ENCODE measurements around the gene ALDH2. TPM values are rescaled to one million over a fixed set of nuclear protein-coding genes. Genes with fewer than 3 reads are reported as not detected.
"Not testable (repeated sequence)": the region's sequence is repeated elsewhere in the genome, so short reads cannot be mapped to it uniquely, and the experiment has no call there.

Gene ALDH2
- total RNA-seq, 2 experiments from 2014 or later = 0.25 to 1.3 TPM

DNA sequence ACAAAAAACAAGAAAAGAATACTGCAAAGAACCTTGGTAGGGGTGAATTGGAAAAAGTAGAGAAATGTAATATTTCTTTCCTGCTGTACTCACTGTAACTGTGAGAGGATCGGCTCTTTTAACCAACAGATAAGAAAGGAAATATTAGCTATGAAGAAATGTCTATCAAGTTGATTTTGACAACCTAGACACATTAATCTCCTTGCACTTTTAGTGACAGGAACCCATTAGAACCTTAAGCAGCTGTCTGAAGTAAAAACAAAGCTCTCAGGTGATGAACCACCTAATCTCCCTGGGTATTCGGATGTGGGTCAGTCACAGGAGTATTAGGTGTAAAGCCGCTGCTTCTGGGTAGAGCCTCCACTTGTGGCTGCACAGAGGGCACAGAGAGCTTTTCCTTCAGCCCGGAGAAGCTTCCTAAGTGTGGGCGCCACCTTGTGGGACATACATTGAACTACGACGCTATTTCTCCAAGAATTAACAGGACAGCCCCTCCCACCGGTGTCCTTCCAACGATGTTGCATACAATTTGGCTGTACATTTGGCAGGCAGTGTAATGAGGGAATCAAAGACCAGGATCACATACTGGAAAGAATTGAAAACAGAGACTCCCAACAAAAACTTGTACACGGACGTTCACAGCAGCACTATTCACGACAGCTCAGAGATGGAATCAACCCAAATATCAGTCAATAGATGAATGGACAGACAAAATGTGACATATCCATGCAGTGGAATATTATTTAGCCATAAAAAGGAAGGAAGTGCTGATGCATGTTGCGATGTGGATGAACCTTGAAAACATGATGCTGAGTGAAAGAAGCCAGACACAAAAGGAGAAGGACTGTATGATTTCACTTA, 46.4 kb downstream of the ALDH2 start:
- ChIA-PET CTCF (interaction anchor here (0.6 to 2.1 kb wide), 29 partner anchors 8 to 574 kb away, joined by 3 to 18 read pairs (median 4); partner anchors contain the start of genes ACAD10, BRAP and MAPKAPK5), POLR2A (interaction anchor here (1.1 to 1.8 kb wide), 2 partner anchors 28 to 127 kb away, joined by 6 to 13 read pairs; partner anchors contain the start of genes ACAD10, BRAP and MAPKAPK5)
- no peaks in the 10 kb centered on the region for H3K9me3 Mint-ChIP-seq
- no peak overlapping the region for H3K4me3 Mint-ChIP-seq
- peak; percentile 70 for DNase-seq
- H3K4me1 Mint-ChIP-seq = peaks cover 11% of the 10 kb centered on the region
- H3K27me3 Mint-ChIP-seq = peaks cover 9% of the 10 kb centered on the region
- no peaks in the 10 kb centered on the region for H3K36me3 Mint-ChIP-seq (ENCODE audit: low read depth)
- no peak overlapping the region for H3K27ac Mint-ChIP-seq

DNA sequence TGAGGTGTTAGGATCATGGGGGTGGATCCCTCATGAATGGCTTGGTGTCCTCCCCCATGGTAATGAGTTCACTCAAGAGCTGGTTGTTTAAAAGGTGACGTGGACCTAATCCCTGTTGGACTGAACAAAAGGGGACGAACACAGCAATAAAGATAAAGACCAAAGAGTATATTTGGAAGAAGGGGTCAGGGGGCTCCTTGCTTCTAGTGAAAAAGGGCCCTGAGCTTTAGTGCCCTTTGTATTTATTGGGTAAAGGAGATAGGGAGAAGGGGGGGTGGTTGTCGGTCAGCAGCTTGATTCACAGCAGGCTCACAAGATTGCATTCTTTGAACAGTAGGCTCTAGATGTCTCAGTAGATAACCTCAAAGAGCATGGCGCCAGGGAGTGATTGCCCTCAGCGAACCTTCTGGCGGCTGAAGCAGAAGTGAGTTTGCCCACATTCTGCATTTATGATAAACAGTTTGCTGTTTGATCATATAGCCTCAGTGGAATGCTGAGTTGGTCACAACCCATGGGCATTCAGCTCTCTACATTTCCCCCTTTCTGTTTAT, 49.4 kb downstream of the ALDH2 start:
- Mint-ChIP-seq H3K27me3 (peaks cover 26% of the 10 kb centered on the region), H3K27ac (no peak overlapping the region), H3K4me3 (no peak overlapping the region), H3K4me1 (peaks cover 11% of the 10 kb centered on the region), H3K9me3 (no peaks in the 10 kb centered on the region), H3K36me3 (ENCODE audit: low read depth) (no peaks in the 10 kb centered on the region)
- DNase-seq = no peak
- CTCF ChIA-PET = interaction anchor here (1.5 kb wide), 1 partner anchor 10 kb away, joined by 3 read pairs; no protein-coding TSS in a partner anchor
- POLR2A ChIA-PET = interaction anchor here (1.6 kb wide), 1 partner anchor 26 kb away, joined by 5 read pairs; the partner anchor contains the start of gene MAPKAPK5

DNA sequence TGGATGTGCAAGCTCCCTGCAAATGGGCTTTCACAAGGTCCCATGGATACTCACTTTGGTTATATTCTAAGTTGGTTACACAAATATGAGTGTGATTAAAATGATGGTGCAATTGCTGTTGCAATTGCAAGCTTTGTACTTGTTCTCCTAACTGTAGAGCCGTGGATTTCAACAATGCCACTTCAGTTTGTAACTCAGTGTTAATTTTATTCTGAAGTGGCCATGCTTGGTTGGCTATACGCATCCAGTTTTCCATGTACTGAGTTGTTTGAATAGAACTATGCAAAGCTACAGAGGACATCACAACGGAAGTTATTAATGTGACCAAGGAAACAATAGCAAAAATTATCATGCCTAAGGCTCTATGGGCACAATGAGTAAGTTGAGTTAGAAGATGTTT, 50.2 kb downstream of the ALDH2 start:
- not testable (repeated sequence) for H3K9me3 Mint-ChIP-seq; DNase-seq; H3K4me3 Mint-ChIP-seq; H3K36me3 Mint-ChIP-seq (ENCODE audit: low read depth); H3K27ac Mint-ChIP-seq
- POLR2A ChIA-PET = interaction anchor here (1.6 kb wide), 1 partner anchor 25 kb away, joined by 5 read pairs; the partner anchor contains the start of gene MAPKAPK5
- H3K4me1 Mint-ChIP-seq = peaks cover 11% of the 10 kb centered on the region
- CTCF ChIA-PET = interaction anchor here (1.5 kb wide), 1 partner anchor 9 kb away, joined by 3 read pairs; no protein-coding TSS in a partner anchor
- H3K27me3 Mint-ChIP-seq = peaks cover 33% of the 10 kb centered on the region

DNA sequence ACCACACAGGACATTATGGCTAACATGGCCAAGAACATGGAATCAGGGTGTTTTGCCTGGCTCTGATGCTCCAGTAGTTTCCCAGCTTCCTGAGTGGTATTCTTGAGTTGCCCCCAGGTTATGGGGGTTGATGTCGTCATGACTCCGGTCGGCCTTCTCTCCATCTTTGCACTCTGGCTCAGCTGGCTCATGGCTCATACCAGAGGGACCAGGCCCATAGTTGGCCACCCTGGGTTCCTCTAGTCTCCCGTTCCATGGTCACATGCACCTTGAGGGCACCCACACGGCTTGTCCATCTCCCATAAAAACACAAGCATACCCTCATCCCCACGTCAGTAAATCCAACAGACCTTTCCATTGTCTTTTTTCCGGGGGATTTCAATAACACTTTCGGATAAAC, 51.6 kb downstream of the ALDH2 start:
- no peaks in the 10 kb centered on the region for H3K9me3 Mint-ChIP-seq
- POLR2A ChIA-PET = no interaction called here
- CTCF ChIA-PET = no interaction called here

DNA sequence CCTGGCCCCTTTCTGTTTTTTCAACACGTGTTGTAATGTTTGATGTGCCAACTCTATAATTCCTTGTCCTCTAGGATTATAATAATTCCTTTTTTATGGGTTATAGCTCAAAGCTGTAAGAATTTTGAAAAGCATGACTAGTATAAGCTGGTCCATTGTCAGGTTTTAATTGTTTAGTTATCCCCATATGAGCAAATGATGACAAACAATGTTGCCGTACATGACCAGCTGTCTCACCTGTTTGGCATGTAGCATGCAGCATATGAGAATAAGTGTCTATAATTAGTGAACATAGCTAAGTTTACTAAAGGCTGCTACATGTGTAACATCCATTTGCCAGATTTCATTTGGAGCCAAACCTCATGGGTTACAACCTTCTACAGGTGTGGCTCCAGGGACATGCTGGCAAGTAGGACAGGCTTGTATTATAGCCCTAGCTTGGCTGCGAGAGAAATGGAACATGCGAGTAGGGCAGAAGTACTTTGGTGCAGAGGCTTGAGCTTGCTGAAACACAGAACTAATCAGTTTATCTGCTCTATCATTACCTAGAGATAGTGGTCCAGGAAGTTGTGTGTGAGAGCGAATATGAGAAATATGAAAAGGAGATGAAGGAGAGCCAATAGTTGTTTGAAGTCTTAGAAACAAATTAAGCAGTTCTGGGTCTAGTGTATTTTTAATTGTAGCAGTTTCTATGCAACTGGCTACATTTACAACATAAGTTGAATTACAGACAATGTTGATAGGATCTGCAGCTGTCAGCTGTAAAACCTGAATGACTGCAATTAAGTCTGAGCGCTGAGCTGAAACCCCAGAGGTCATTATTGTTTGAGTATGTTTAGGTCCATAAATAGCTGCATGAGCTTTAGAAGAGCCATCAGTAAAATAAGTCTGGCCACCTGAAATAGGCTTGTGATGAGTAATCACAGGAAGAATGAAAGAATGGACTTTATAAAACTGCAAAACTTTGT, 52.7 kb downstream of the ALDH2 start:
- H3K4me1 Mint-ChIP-seq = no peaks in the 10 kb centered on the region
- H3K9me3 Mint-ChIP-seq = no peaks in the 10 kb centered on the region
- DNase-seq = no peak
- ChIA-PET CTCF (no interaction called here), POLR2A (interaction anchor here (1.4 kb wide), 1 partner anchor 22 kb away, joined by 4 read pairs; the partner anchor contains the start of gene MAPKAPK5)
- H3K36me3 Mint-ChIP-seq (ENCODE audit: low read depth) = no peaks in the 10 kb centered on the region
- peaks cover 54% of the 10 kb centered on the region for H3K27me3 Mint-ChIP-seq
- no peak overlapping the region for H3K27ac Mint-ChIP-seq
- no peak overlapping the region for H3K4me3 Mint-ChIP-seq

More for the DNA sequence above, 51.6 kb downstream of the ALDH2 start:
- Mint-ChIP-seq H3K36me3 (ENCODE audit: low read depth) (no peaks in the 10 kb centered on the region), H3K27me3 (peaks cover 46% of the 10 kb centered on the region), H3K4me1 (peaks cover 3% of the 10 kb centered on the region), H3K27ac (no peak overlapping the region), H3K4me3 (no peak overlapping the region)
- DNase-seq = no peak

DNA sequence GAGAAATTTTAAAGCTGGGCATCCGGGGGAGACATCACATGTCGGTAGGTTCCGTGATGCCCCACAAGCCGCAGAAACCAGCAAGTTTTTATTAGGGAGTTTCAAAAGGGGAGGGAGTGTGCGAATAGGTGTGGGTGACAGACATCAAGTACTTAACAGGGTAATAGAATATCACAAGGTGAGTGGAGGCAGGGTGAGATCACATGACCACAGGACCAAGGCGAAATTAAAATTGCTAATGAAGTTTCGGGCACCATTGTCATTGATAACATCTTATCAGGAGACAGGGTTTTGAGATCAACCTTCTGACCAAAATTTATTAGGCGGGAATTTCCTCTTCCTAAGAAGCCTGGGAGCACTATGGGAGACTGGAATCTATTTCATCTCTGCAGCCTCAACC, 54.1 kb downstream of the ALDH2 start:
- H3K4me3 Mint-ChIP-seq; H3K9me3 Mint-ChIP-seq; H3K4me1 Mint-ChIP-seq; DNase-seq; CTCF ChIA-PET; POLR2A ChIA-PET; H3K36me3 Mint-ChIP-seq (ENCODE audit: low read depth); H3K27ac Mint-ChIP-seq: not testable (repeated sequence)
- H3K27me3 Mint-ChIP-seq = peaks cover 56% of the 10 kb centered on the region

DNA sequence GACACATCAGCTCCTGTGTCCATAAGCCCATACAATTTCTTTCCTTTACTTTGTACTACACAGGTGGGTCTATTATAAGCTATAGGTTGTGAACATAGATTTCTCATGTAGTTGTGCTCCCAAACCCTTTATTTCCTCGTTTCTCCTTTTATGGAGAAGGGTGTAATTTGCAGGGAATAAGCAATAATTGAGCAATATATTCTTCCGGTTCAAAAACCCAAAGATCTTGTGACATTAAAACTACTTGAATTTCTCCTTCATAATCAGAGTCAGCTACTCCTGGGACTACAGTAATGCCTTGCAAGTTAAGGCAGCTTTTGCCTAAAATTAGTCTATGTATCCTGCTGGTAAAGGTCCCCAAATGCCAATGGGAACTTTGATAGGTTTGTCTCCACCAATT, 56.2 kb downstream of the ALDH2 start:
- no peaks in the 10 kb centered on the region for H3K9me3 Mint-ChIP-seq
- CTCF ChIA-PET = interaction anchor here (1.1 to 1.8 kb wide), 2 partner anchors 10 to 238 kb away, joined by 3 to 6 read pairs; no protein-coding TSS in a partner anchor

DNA sequence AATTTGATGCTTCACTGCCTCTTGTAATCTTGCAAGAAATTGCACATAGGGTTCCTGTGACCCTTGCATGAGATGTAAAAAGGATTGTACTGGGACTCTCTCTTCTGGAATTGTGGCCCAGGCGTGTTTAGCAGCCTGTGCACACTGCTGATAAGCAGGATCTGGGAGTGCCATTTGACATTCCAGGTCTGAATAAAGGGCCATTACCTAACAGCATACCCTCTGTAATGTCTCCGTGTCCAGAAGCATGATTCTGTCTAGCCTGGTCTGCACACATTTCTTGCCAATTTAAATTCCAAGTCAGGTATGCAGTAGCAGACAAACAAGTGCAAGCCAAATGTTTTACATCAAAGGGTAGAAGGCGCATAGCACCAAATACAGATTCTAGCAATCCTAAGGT, 57.2 kb downstream of the ALDH2 start:
- no peaks in the 10 kb centered on the region for H3K9me3 Mint-ChIP-seq
- POLR2A ChIA-PET = no interaction called here
- no peak overlapping the region for H3K27ac Mint-ChIP-seq
- no peak for DNase-seq
- H3K4me3 Mint-ChIP-seq = no peak overlapping the region
- CTCF ChIA-PET = no interaction called here
- H3K36me3 Mint-ChIP-seq (ENCODE audit: low read depth) = no peaks in the 10 kb centered on the region
- peaks cover 47% of the 10 kb centered on the region for H3K27me3 Mint-ChIP-seq
- no peaks in the 10 kb centered on the region for H3K4me1 Mint-ChIP-seq

More for the DNA sequence above, 56.2 kb downstream of the ALDH2 start:
- no peak for DNase-seq
- Mint-ChIP-seq H3K27me3 (peaks cover 49% of the 10 kb centered on the region), H3K27ac (no peak overlapping the region), H3K4me3 (no peak overlapping the region), H3K36me3 (ENCODE audit: low read depth) (no peaks in the 10 kb centered on the region), H3K4me1 (no peaks in the 10 kb centered on the region)
- POLR2A ChIA-PET = interaction anchor here (0.8 kb wide), 1 partner anchor 18 kb away, joined by 3 read pairs; no protein-coding TSS in a partner anchor

DNA sequence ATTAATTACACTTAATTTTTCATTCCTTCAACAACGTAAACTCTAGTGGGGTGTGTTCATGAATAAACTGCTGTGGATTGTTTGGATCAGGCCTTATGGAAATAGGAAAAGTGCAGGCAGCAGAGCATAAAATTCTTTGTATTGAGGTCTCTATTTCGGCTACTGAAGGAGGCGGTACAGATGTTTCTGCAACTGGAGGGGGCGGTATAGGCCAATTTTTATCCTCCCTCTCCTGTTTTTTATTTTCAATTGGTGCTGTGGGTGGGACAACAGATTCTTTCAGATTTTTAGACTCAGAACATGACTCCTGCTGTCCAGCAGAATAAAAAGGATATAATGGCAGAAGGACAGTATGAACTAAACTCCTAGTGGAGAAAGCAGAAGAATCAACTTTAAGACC, 57.6 kb downstream of the ALDH2 start:
- H3K36me3 Mint-ChIP-seq (ENCODE audit: low read depth); DNase-seq: not testable (repeated sequence)

DNA sequence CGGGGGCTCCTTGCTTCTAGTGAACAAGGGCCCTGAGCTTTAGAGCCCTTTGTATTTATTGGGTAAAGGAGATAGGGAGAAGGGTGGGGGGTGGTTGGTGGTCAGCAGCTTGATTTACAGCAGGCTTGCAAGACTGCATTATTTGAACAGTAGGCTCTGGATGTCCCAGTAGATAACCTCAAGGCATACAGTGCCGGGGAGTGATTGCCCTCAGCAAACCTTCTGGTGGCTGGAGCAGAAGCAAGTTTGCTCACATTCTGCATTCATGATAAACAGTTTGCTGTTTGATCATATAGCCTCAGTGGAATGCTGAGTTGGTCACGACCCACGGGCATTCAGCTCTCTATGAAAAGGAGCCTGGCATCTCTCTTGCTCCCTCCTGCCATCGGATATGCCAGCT, 58.8 kb downstream of the ALDH2 start:
- H3K27me3 Mint-ChIP-seq = peaks cover 37% of the 10 kb centered on the region
- H3K4me1 Mint-ChIP-seq = no peaks in the 10 kb centered on the region
- ChIA-PET CTCF (interaction anchor here (0.7 to 1.6 kb wide), 5 partner anchors 9 to 118 kb away, joined by 3 to 6 read pairs (median 3); no protein-coding TSS in a partner anchor), POLR2A (interaction anchor here (2.1 kb wide), 1 partner anchor 16 kb away, joined by 11 read pairs; the partner anchor contains the start of gene MAPKAPK5)
- DNase-seq = no peak
- H3K36me3 Mint-ChIP-seq (ENCODE audit: low read depth) = no peaks in the 10 kb centered on the region
- no peaks in the 10 kb centered on the region for H3K9me3 Mint-ChIP-seq
- no peak overlapping the region for H3K27ac Mint-ChIP-seq
- H3K4me3 Mint-ChIP-seq = no peak overlapping the region

More for the DNA sequence above, 57.6 kb downstream of the ALDH2 start:
- H3K4me3 Mint-ChIP-seq, CTCF ChIA-PET, POLR2A ChIA-PET, H3K9me3 Mint-ChIP-seq, H3K4me1 Mint-ChIP-seq, H3K27ac Mint-ChIP-seq: not testable (repeated sequence)
- H3K27me3 Mint-ChIP-seq = peaks cover 44% of the 10 kb centered on the region

DNA sequence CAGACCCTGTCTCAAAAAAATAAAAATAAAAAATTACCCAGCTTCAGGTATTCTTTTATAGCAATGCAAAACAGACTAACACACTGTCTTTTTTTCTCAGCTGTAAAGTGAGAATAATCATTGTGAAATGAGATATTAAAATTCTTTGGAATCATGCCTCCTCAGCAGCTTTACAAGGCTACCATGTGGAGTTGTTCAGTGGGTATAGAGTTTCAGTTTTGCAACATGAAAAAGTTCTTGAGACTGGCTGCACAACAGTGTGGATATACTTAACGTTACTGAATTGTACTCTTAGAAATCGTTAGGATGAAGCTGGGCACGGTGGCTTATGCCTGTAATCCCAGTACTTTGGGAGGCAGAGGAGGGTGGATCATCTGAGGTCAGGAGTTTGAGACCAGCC, 59.6 kb downstream of the ALDH2 start:
- peaks cover 33% of the 10 kb centered on the region for H3K27me3 Mint-ChIP-seq
- H3K4me3 Mint-ChIP-seq = no peak overlapping the region
- ChIA-PET CTCF (interaction anchor here (1.0 to 1.6 kb wide), 3 partner anchors 10 to 13 kb away, joined by 3 to 6 read pairs (median 3); no protein-coding TSS in a partner anchor), POLR2A (interaction anchor here (2.1 kb wide), 1 partner anchor 15 kb away, joined by 11 read pairs; the partner anchor contains the start of gene MAPKAPK5)
- no peaks in the 10 kb centered on the region for H3K9me3 Mint-ChIP-seq
- no peak overlapping the region for H3K27ac Mint-ChIP-seq
- H3K36me3 Mint-ChIP-seq (ENCODE audit: low read depth) = no peaks in the 10 kb centered on the region
- no peak for DNase-seq
- H3K4me1 Mint-ChIP-seq = no peaks in the 10 kb centered on the region

DNA sequence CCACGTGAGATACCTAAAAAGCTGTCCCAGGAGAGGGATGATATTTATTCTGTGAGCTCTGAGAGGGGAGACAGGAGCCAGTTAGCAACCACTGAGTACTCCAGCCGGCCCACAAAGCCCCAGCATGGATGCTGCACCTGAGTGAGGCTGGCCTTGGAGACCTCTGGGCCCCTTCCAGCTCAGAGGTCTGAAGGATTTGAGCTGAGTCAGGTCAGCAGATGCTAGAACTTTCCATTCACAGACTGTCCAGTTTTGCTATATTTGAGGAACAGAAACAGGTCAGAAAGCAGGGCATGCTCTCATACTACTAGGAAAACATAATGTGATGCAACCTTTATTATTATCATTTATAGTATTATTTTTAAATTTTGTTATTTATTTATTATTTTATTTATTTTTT, 60.3 kb downstream of the ALDH2 start:
- H3K9me3 Mint-ChIP-seq = no peaks in the 10 kb centered on the region
- no peaks in the 10 kb centered on the region for H3K36me3 Mint-ChIP-seq (ENCODE audit: low read depth)
- H3K27me3 Mint-ChIP-seq = peaks cover 27% of the 10 kb centered on the region
- H3K4me3 Mint-ChIP-seq = no peak overlapping the region
- H3K27ac Mint-ChIP-seq = no peak overlapping the region
- no peak for DNase-seq
- POLR2A ChIA-PET = interaction anchor here (2.1 kb wide), 1 partner anchor 14 kb away, joined by 11 read pairs; the partner anchor contains the start of gene MAPKAPK5
- no peaks in the 10 kb centered on the region for H3K4me1 Mint-ChIP-seq
- CTCF ChIA-PET = no interaction called here
